HCT116 (cell line): ENCODE data around the gene PPIL6. TPM values are rescaled to one million over a fixed set of nuclear protein-coding genes. Genes with fewer than 3 reads are reported as not detected.

Experiments used
- ATAC-seq: fragments of 200-7000 bp; cut with Tn5 transposase; 2 replicates; pipeline ENCODE4 v1.9.1; 2020; ENCODE audit warnings: mild to moderate bottlenecking, moderate library complexity
- BruUV-seq: library from RNA; stranded (reverse); fragments of 400-500 nt; replicated peaks from 2 replicates; lab custom pipeline; 2021; lab: Mats Ljungman, UMichigan
- CTCF ChIA-PET: fragments of 300-600 bp; sonication (Branson Sonifier 250); formaldehyde crosslinking; loops from one replicate; lab custom pipeline; 2021; ENCODE audit warnings: antibody characterized with exemption; lab: Charles Lee
- POLR2A ChIA-PET: fragments of 300-600, 350-600 bp; sonication (Branson Sonifier 250); formaldehyde crosslinking; loops from one replicate; lab custom pipeline; 2021; ENCODE audit warnings: antibody characterized with exemption; lab: Charles Lee
- RAD21 ChIA-PET, 2 experiments: fragments of 300-600 bp; sonication (Branson Sonifier 250); formaldehyde crosslinking; loops; one replicate each; lab custom pipeline; 2023; ENCODE audit warnings: low total read pairs in 2 of 2; ENCODE audit not compliant: uncharacterized antibody in 2 of 2, unreplicated experiment in 2 of 2, low non-redundant PET in 1 of 2; lab: Charles Lee
- DNase-seq: peaks from one replicate; pipeline ENCODE4 v3.0.0-alpha.2; 2010; ENCODE audit warnings: low read depth, low spot score
- H2AFZ ChIP-seq: fragments of 200-600 bp; shearing (Covaris generic), sonication (generic); 2 replicates; pipeline ENCODE4 v1.6.1; 2017; ENCODE audit warnings: low read depth, mixed run types, mixed read lengths, antibody characterized with exemption, low read length; ENCODE audit not compliant: poor library complexity, severe bottlenecking
- H3K27ac ChIP-seq: 2 replicates; pipeline ENCODE4 v1.5.1; 2012; ENCODE audit warnings: low read depth, low read length
- H3K27me3 ChIP-seq: fragments of 200-600 bp; sonication (generic); 2 replicates; pipeline ENCODE4 v1.6.1; 2016; ENCODE audit warnings: mixed run types, low read length, mixed read lengths; ENCODE audit not compliant: insufficient read depth
- H3K36me3 ChIP-seq, 2 experiments: fragments of 200-500 bp in 1 of 2; fragments of 200-600 bp in 1 of 2; sonication (Bioruptor generic) in 1 of 2; sonication (generic) in 1 of 2; 2 replicates each; pipeline versions ENCODE4 v1.5.1 to v1.6.1; 2014 to 2016; ENCODE audit warnings: low read length in 2 of 2, inconsistent platforms in 1 of 2, mixed read lengths in 1 of 2, mixed run types in 1 of 2; ENCODE audit not compliant: insufficient read depth in 2 of 2, control insufficient read depth in 1 of 2
- H3K4me1 ChIP-seq, 2 experiments: fragments of 200-600 bp in 1 of 2; sonication (generic) in 1 of 2; 2 replicates each; pipeline versions ENCODE4 v1.5.1 to v1.6.1; 2012 to 2017; ENCODE audit warnings: low read length in 2 of 2, inconsistent platforms in 1 of 2, mild to moderate bottlenecking in 1 of 2, mixed read lengths in 1 of 2, mixed run types in 1 of 2, moderate library complexity in 1 of 2; ENCODE audit not compliant: insufficient read depth in 2 of 2, control insufficient read depth in 1 of 2
- H3K4me2 ChIP-seq: fragments of 200-600 bp; sonication (generic); 2 replicates; pipeline ENCODE4 v1.6.1; 2017; ENCODE audit warnings: mixed run types, low read length, mixed read lengths
- H3K4me3 ChIP-seq, 2 experiments: fragments of 200-600 bp in 1 of 2; sonication (generic) in 1 of 2; replicated peaks in 1 of 2; 2 replicates each; pipeline ENCODE4 v1.5.1; 2011 to 2016; ENCODE audit warnings: low read length in 2 of 2, control low read depth in 1 of 2, low read depth in 1 of 2, mild to moderate bottlenecking in 1 of 2, mixed read lengths in 1 of 2, mixed run types in 1 of 2
- H3K79me2 ChIP-seq: fragments of 200-600 bp; sonication (generic); 2 replicates; pipeline ENCODE4 v1.6.1; 2017; ENCODE audit warnings: mild to moderate bottlenecking, mixed run types, low read length, moderate library complexity, mixed read lengths; ENCODE audit not compliant: insufficient read depth
- H3K9ac ChIP-seq: fragments of 200-600 bp; sonication (generic); 2 replicates; pipeline ENCODE4 v1.6.1; 2016; ENCODE audit warnings: low read length, mixed read lengths
- H3K9me2 ChIP-seq: fragments of 200-600 bp; sonication (generic), shearing (Covaris generic); 2 replicates; pipeline ENCODE4 v1.6.1; 2017; ENCODE audit warnings: mixed run types, mild to moderate bottlenecking, moderate library complexity; ENCODE audit not compliant: insufficient read depth
- H3K9me3 ChIP-seq, 2 experiments: fragments of 200-500 bp in 1 of 2; fragments of 200-600 bp in 1 of 2; sonication (Bioruptor generic) in 1 of 2; sonication (generic) in 1 of 2; 2 replicates each; pipeline ENCODE4 v1.6.1; 2014 to 2017; ENCODE audit warnings: low read length in 2 of 2, mixed read lengths in 2 of 2, inconsistent platforms in 1 of 2, low read depth in 1 of 2, mild to moderate bottlenecking in 1 of 2, mixed run types in 1 of 2, moderate library complexity in 1 of 2; ENCODE audit not compliant: control insufficient read depth in 1 of 2, insufficient read depth in 1 of 2
- H4K20me1 ChIP-seq: fragments of 200-600 bp; sonication (generic), shearing (Covaris generic); 2 replicates; pipeline ENCODE4 v1.6.1; 2017; ENCODE audit warnings: mixed run types, mild to moderate bottlenecking, moderate library complexity; ENCODE audit not compliant: insufficient read depth
- CBX3 ChIP-seq: IDR thresholded peaks from 2 replicates; pipeline ENCODE4 v1.6.1; 2012; ENCODE audit warnings: low read depth
- EGR1 ChIP-seq: IDR thresholded peaks from 2 replicates; pipeline ENCODE4 v1.6.1; 2012; ENCODE audit warnings: low read depth
- ELF1 ChIP-seq: IDR thresholded peaks from 2 replicates; pipeline ENCODE4 v1.6.1; 2012; ENCODE audit warnings: low read depth, borderline replicate concordance
- EZH2phosphoT487 ChIP-seq: fragments of 200-600 bp; IDR thresholded peaks from 2 replicates; pipeline ENCODE4 v1.6.1; 2018; ENCODE audit warnings: antibody characterized with exemption, borderline replicate concordance
- FOSL1 ChIP-seq: IDR thresholded peaks from 2 replicates; pipeline ENCODE4 v1.6.1; 2012; ENCODE audit warnings: low read depth
- YY1 ChIP-seq: IDR thresholded peaks from 2 replicates; pipeline ENCODE4 v1.6.1; 2011; ENCODE audit warnings: low read length, low read depth, moderate library complexity, mild to moderate bottlenecking; ENCODE audit not compliant: insufficient replicate concordance; ENCODE audit errors: extremely low read depth
- ZFX ChIP-seq: fragments of 450-650 bp; IDR thresholded peaks from 2 replicates; pipeline ENCODE4 v1.6.1; 2017
- intact Hi-C: fragments of 100-400 bp; cut with micrococcal nuclease; formaldehyde crosslinking; loops from 2 replicates; pipeline ENCODE4 v1.10.0; 2022
- total RNA-seq: library from RNA; stranded (reverse); gene quantifications from one replicate; pipeline ENCODE4 v1.2.1, GENCODE V29; 2021; ENCODE audit not compliant: unreplicated experiment
- TF ChIP-seq, protein P1 (sequence below): IDR thresholded peaks from 2 replicates; pipeline ENCODE4 v1.6.1; 2012; ENCODE audit warnings: low read depth
- TF ChIP-seq, protein P2 (sequence below): IDR thresholded peaks from 2 replicates; pipeline ENCODE4 v1.6.1; 2012
- TF ChIP-seq, protein P3 (sequence below): IDR thresholded peaks from 2 replicates; pipeline ENCODE4 v1.6.1; 2012

PPIL6 gene
- total RNA-seq, 1 experiment from 2014 or later = 3.3 TPM

DNA sequence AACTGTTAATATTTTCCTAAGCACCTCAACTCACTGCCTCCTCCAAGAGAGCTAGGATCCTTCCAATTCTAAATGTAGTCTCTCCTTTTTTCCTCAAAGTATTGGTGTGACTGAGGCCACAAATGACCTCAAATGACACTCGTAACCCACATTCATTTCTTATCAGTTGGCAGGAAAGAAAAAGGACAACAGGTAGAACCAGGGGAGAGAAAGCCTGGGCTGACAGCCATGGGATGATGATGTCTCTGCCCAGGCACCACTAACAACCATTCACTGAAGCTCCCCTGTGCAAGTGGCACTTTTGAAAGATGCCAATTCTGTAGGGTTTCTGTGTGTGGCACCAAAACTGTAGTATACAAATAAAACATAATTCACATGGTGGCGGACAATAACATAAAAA lies 35.2 kb upstream of the PPIL6 start:
- Histone ChIP-seq H3K36me3 (peaks cover 40 to 51% of the 10 kb centered on the region in 2 experiments), H3K9ac (no peak overlapping the region), H3K4me1 (no peaks in the 10 kb centered on the region), H3K4me2 (no peak overlapping the region), H3K27ac (no peak overlapping the region), H2AFZ (no peak overlapping the region), H3K27me3 (no peaks in the 10 kb centered on the region), H3K9me3 (no peaks in the 10 kb centered on the region), H3K79me2 (peaks cover 83% of the 10 kb centered on the region), H3K9me2 (no peaks in the 10 kb centered on the region), H3K4me3 (no peak overlapping the region), H4K20me1 (no peaks in the 10 kb centered on the region)
- ChIA-PET POLR2A (no interaction called here), CTCF (no interaction called here), RAD21 (no interaction called here)
- BruUV-seq = no TSS peak
- intact Hi-C loops = no loop called here
- ATAC-seq (no peak), DNase-seq (no peak)
- TF ChIP-seq EGR1 (no peak), CBX3 (no peak), EZH2phosphoT487 (no peak), ZFX (no peak), ELF1 (no peak)
- TF ChIP-seq, protein P1, sequence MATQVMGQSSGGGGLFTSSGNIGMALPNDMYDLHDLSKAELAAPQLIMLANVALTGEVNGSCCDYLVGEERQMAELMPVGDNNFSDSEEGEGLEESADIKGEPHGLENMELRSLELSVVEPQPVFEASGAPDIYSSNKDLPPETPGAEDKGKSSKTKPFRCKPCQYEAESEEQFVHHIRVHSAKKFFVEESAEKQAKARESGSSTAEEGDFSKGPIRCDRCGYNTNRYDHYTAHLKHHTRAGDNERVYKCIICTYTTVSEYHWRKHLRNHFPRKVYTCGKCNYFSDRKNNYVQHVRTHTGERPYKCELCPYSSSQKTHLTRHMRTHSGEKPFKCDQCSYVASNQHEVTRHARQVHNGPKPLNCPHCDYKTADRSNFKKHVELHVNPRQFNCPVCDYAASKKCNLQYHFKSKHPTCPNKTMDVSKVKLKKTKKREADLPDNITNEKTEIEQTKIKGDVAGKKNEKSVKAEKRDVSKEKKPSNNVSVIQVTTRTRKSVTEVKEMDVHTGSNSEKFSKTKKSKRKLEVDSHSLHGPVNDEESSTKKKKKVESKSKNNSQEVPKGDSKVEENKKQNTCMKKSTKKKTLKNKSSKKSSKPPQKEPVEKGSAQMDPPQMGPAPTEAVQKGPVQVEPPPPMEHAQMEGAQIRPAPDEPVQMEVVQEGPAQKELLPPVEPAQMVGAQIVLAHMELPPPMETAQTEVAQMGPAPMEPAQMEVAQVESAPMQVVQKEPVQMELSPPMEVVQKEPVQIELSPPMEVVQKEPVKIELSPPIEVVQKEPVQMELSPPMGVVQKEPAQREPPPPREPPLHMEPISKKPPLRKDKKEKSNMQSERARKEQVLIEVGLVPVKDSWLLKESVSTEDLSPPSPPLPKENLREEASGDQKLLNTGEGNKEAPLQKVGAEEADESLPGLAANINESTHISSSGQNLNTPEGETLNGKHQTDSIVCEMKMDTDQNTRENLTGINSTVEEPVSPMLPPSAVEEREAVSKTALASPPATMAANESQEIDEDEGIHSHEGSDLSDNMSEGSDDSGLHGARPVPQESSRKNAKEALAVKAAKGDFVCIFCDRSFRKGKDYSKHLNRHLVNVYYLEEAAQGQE = no peak
- TF ChIP-seq, protein P2, sequence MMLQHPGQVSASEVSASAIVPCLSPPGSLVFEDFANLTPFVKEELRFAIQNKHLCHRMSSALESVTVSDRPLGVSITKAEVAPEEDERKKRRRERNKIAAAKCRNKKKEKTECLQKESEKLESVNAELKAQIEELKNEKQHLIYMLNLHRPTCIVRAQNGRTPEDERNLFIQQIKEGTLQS = no peak

DNA sequence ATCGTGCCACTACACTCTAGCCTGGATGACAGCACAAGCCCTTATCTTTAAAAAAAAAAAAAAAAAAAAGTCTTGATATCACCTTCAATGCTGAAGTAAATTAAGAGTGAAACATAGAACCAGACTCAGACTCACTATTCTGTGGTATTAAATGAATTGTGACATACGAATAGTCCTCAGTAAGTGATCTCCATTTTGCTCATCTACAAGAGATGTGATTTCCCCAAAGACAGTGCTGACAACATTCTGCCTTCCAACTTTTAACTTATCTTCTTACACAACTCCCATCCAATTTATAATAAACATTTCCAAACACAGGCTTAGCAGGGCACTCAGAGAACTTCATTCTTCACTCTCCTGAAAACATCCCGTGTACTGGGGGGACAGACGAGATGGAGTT lies 34.6 kb upstream of the PPIL6 start:
- ChIA-PET CTCF (no interaction called here), POLR2A (no interaction called here)
- peaks cover 80% of the 10 kb centered on the region for H3K79me2 ChIP-seq

More for the DNA sequence above, 34.6 kb upstream of the PPIL6 start:
- H4K20me1 ChIP-seq = no peaks in the 10 kb centered on the region
- TF ChIP-seq FOSL1 (no peak), YY1 (no peak)
- TF ChIP-seq, protein P3, sequence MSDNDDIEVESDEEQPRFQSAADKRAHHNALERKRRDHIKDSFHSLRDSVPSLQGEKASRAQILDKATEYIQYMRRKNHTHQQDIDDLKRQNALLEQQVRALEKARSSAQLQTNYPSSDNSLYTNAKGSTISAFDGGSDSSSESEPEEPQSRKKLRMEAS = no peak
- TF ChIP-seq, all 23 proteins: peak for 0
- Histone ChIP-seq H3K4me2 (no peak overlapping the region), H3K27me3 (no peaks in the 10 kb centered on the region), H3K4me1 (no peaks in the 10 kb centered on the region), H3K4me3 (no peak overlapping the region), H3K9ac (no peak overlapping the region), H2AFZ (no peak overlapping the region), H3K9me3 (no peaks in the 10 kb centered on the region), H3K36me3 (peaks cover 39 to 56% of the 10 kb centered on the region in 2 experiments), H3K9me2 (no peaks in the 10 kb centered on the region), H3K27ac (no peak overlapping the region)
- RAD21 ChIA-PET = no interaction called here
- no peak for ATAC-seq
- intact Hi-C loops = no loop called here
- DNase-seq = no peak
- BruUV-seq = no TSS peak
